ENCODE measurements around the gene MSRB2. TPM values are rescaled to one million over a fixed set of nuclear protein-coding genes. Genes with fewer than 3 reads are reported as not detected.

The MSRB2 gene
- total and polyA plus RNA-seq, 2 of the 8 experiments (the other 6 are each of a cell fraction or from before 2014, with no cell fraction given): 11.0 to 13.9 TPM

DNA sequence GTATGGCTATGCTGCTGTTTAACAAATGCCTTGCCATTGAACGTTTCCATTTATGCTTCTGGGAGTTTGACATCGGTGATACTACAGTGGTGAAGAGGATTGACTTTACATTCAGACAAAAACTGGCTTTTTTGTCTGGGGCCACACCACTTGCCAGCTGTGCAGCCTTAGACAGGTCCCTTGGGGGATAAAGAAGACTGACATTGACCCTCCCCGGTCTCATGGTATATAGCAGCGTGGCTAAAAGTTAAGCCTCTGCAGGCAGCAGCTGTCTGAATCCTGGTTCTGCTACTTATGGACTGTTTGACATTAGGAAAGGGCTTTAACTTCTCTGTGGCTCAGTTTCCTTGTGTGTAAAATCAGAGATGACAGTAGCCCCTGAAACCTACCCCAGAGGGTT lies 54.7 kb downstream of the MSRB2 start:
- no peak overlapping the region for H3K27ac ChIP-seq (ENCODE audit: low read depth, low read length)
- H3K23ac ChIP-seq (ENCODE audit: insufficient read length): no peak overlapping the region
- no peaks in the 10 kb centered on the region for H3K9me3 ChIP-seq (ENCODE audit: insufficient read depth in 2 of 2, low read depth in 1 of 2, low read length in 1 of 2)
- H2AFZ ChIP-seq (ENCODE audit: low read length): no peak overlapping the region
- H3K4me1 ChIP-seq (replicated peaks in 1 of 4; ENCODE audit: control insufficient read depth in 3 of 4, insufficient read depth in 4 of 4, low read length in 3 of 4): no peaks in the 10 kb centered on the region
- H3K14ac ChIP-seq (ENCODE audit: insufficient read length): no peak overlapping the region
- POLR2A ChIA-PET (ENCODE audit: partially characterized antibody): no interaction called here
- no peak overlapping the region for H3K18ac ChIP-seq (ENCODE audit: extremely low read depth, low read length)
- H4K91ac ChIP-seq (replicated peaks; ENCODE audit: insufficient read length, low read length): no peak overlapping the region
- no peak overlapping the region for H4K8ac ChIP-seq (ENCODE audit: extremely low read depth, insufficient read depth, low read length)
- no peaks in the 10 kb centered on the region for H3K79me2 ChIP-seq (ENCODE audit: control insufficient read depth in 1 of 2, insufficient read depth in 2 of 2, low read length in 2 of 2)
- no peak for FAIRE-seq
- H2BK5ac ChIP-seq (ENCODE audit: low read depth, low read length): no peak overlapping the region
- no peak for DNase-seq (ENCODE audit: low read depth in 1 of 2, low spot score in 2 of 2)
- no peak overlapping the region for H2BK20ac ChIP-seq (ENCODE audit: low read length)
- H2BK12ac ChIP-seq (ENCODE audit: low read depth, low read length): no peak overlapping the region
- H3K4me3 ChIP-seq (ENCODE audit: extremely low read depth in 1 of 4, insufficient read depth in 2 of 4, low read depth in 3 of 4, low read length in 4 of 4): no peak overlapping the region
- no peak overlapping the region for H2BK120ac ChIP-seq (replicated peaks; ENCODE audit: low read depth, low read length)
- no peak overlapping the region for H2AK5ac ChIP-seq (ENCODE audit: low read depth, low read length)
- no peak overlapping the region for H3K9ac ChIP-seq (replicated peaks in 1 of 4; ENCODE audit: extremely low read depth in 1 of 4, low read depth in 3 of 4, low read length in 3 of 4)
- H3K56ac ChIP-seq (replicated peaks; ENCODE audit: insufficient read length, low read depth, low read length): no peak overlapping the region
- no peaks in the 10 kb centered on the region for H3K23me2 ChIP-seq (ENCODE audit: low read depth, low read length)
- H3K27me3 ChIP-seq (replicated peaks in 1 of 4; ENCODE audit: control insufficient read depth in 3 of 4, extremely low read depth in 1 of 4, insufficient read depth in 3 of 4, low read length in 3 of 4): no peaks in the 10 kb centered on the region; a peak in 1 of 7 replicates
- no peaks in the 10 kb centered on the region for H3K79me1 ChIP-seq (ENCODE audit: low read depth, low read length)
- no peak overlapping the region for H3K4ac ChIP-seq (replicated peaks; ENCODE audit: insufficient read length, low read depth, low read length)
- peaks cover 0 to 2% of the 10 kb centered on the region in 2 experiments for H4K20me1 ChIP-seq (replicated peaks in 1 of 2; ENCODE audit: control insufficient read depth in 1 of 2, insufficient read depth in 2 of 2, low read length in 2 of 2)
- no peak overlapping the region for H3K4me2 ChIP-seq (ENCODE audit: insufficient read depth in 1 of 2, low read depth in 2 of 2, low read length in 2 of 2)
- no peak for TF ChIP-seq JUN (IDR thresholded peaks at IDR 0.05; ENCODE audit: low read depth, low read length)
- no peak for TF ChIP-seq HDAC2 (IDR thresholded peaks at IDR 0.05; ENCODE audit: borderline replicate concordance in 1 of 2, low read depth in 2 of 2, low read length in 2 of 2)
- H3K36me3 ChIP-seq (ENCODE audit: control insufficient read depth in 2 of 4, insufficient read depth in 4 of 4, low read length in 3 of 4): no peaks in the 10 kb centered on the region
- CTCF ChIA-PET (ENCODE audit: partially characterized antibody): interaction anchor here (1.2 kb wide), 1 partner anchor 145 kb away, joined by 3 read pairs; no protein-coding TSS in a partner anchor
- no peak overlapping the region for H2BK15ac ChIP-seq (ENCODE audit: low read length)
- no peak overlapping the region for H4K5ac ChIP-seq (ENCODE audit: insufficient read length, low read depth, low read length)
- WGBS, 2 experiments (ENCODE audit: extremely low coverage in 1 of 2, insufficient coverage in 1 of 2, insufficient read length in 1 of 2, insufficient replicate concordance in 2 of 2, low coverage in 1 of 2, low lambda C conversion rate in 2 of 2, missing lambda C conversion rate in 1 of 2): 94% methylated on average over 4 of the region's 4 CpGs; no CpG with 5 or more reads in 1 of the 2 experiments
